PC-9 (cell line): ENCODE results near the gene CNPPD1.

Source experiments
- CTCF ChIP-seq: fragments of 200-600 bp; sonication (generic); conservative IDR thresholded peaks from 2 replicates; pipeline ENCODE4 v1.6.1; 2017; ENCODE audit warnings: mixed run types, antibody characterized with exemption, mild to moderate bottlenecking, moderate library complexity
- EZH2 ChIP-seq: fragments of 200-600 bp; sonication (generic); IDR thresholded peaks from 2 replicates; pipeline ENCODE4 v1.8.0; 2017; ENCODE audit warnings: antibody characterized with exemption, low read depth

- no peak for TF ChIP-seq EZH2
- TF ChIP-seq CTCF, result no peak
These were observed 10.2 kb upstream of the CNPPD1 start for GRCh38 chr2:219186754-219187456.
